ENCODE results near the gene DIO3.
"Not testable (repeated sequence)": the region's sequence is repeated elsewhere in the genome, so short reads cannot be mapped to it uniquely, and the experiment has no call there.

The DIO3 gene

GRCh38 chr14:101559250-101559623 is 2.1 kb upstream of the DIO3 start:
- DNase-seq (ENCODE audit: low spot score) = no peak

GRCh38 chr14:101559624-101560533 is 1.4 kb upstream of the DIO3 start:
- DNase-seq (ENCODE audit: low spot score) = no peak

GRCh38 chr14:101560534-101561113 is 671 bp upstream of the DIO3 start:
- no peak for DNase-seq (ENCODE audit: low spot score)

- no peak for DNase-seq (ENCODE audit: low spot score)
Observed at GRCh38 chr14:101561897-101562490, 699 bp downstream of the DIO3 start.

- peak; percentile 91 for DNase-seq (ENCODE audit: low spot score)
Observed at GRCh38 chr14:101562659-101563351, 1.5 kb downstream of the DIO3 start.

GRCh38 chr14:101563352-101563653 is 2.0 kb downstream of the DIO3 start:
- DNase-seq (ENCODE audit: low spot score) = no peak

- peak; percentile 53 for DNase-seq (ENCODE audit: low spot score)
Observed at GRCh38 chr14:101563654-101564443, 2.6 kb downstream of the DIO3 start.

- DNase-seq (ENCODE audit: low spot score) = no peak
Observed at GRCh38 chr14:101564444-101564776, 3.1 kb downstream of the DIO3 start.

- no peak for DNase-seq (ENCODE audit: low spot score)
Observed at GRCh38 chr14:101564819-101565698, 3.8 kb downstream of the DIO3 start.

- no peak for DNase-seq (ENCODE audit: low spot score)
Observed at GRCh38 chr14:101567252-101567651, 6.0 kb downstream of the DIO3 start.

GRCh38 chr14:101571004-101571403 is 9.7 kb downstream of the DIO3 start:
- no peak for DNase-seq (ENCODE audit: low spot score)

- DNase-seq (ENCODE audit: low spot score) = not testable (repeated sequence)
Observed at GRCh38 chr14:101572526-101572925, 11.2 kb downstream of the DIO3 start.

- DNase-seq (ENCODE audit: low spot score) = no peak
Observed at GRCh38 chr14:101573289-101573688, 12.0 kb downstream of the DIO3 start.

- DNase-seq (ENCODE audit: low spot score) = no peak
Observed at GRCh38 chr14:101575581-101575980, 14.3 kb downstream of the DIO3 start.

- DNase-seq (ENCODE audit: low spot score) = no peak
Observed at GRCh38 chr14:101577221-101577909, 16.1 kb downstream of the DIO3 start.

- DNase-seq (ENCODE audit: low spot score) = no peak
Observed at GRCh38 chr14:101578489-101578888, 17.2 kb downstream of the DIO3 start.

- no peak for DNase-seq (ENCODE audit: low spot score)
Observed at GRCh38 chr14:101579372-101580080, 18.2 kb downstream of the DIO3 start.

- no peak for DNase-seq (ENCODE audit: low spot score)
Observed at GRCh38 chr14:101581806-101582205, 20.5 kb downstream of the DIO3 start.

- DNase-seq (ENCODE audit: low spot score) = no peak
Observed at GRCh38 chr14:101582294-101582693, 21.0 kb downstream of the DIO3 start.

All from NAMALWA (cell line).